ENCODE data around the gene ACBD4.

The ACBD4 gene

DNA sequence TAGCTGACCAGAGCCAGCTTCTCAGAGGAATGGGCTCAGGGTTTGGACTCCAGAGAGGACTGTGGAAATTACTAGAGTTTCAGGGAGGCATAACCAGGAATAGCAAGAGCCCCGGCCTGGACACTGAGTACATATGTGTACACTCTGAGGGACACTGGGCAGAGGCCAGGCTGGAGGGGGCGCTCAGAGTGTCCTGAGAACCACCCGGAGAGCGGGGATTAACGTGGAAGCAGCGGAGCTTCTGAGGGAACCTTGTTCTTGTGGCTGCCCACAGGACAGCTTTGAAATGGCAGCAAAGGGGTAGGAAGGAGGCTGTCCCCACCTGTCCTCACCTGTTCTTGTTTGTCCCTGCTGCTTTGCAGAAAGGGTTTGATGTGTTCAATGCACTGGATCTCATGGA lies 31.0 kb upstream of the ACBD4 start:
- DNase-seq (ENCODE audit: low read depth in 2 of 2) = no peak

DNA sequence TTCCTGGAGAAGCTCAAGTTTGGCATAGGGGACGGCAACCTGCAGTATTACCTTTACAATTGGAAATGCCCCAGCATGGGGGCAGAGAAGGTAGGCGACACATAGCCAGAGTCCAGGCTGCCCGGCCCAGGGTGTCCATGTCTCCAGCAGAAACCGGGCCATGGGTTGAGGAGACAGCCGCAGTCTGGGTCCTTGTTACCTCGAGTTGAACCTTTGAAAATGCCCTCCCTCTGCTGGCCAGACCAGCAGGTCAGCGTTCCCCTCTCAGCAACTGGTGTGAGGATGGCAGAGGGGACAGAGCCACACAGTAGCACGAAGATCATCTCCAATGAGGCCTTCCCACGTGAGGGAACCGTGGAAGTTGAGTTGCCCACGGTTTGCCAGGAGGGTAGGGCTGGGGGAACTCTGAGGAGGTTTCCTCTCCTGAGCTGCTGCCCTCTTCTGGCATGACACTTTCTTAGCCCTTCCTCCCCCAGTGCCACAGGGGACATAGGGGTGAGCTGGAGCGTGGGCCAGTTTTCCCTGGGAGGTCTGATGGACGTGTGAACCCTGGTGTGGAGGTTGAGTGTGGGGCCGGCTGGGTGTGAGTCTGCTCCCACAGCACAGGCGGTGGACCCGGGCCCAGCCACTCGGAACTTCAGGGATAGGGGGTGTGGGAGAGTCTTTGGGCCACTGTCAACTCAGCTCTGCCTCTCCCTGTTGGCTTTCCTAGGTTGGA lies 30.4 kb upstream of the ACBD4 start:
- no peak for DNase-seq (ENCODE audit: low read depth in 2 of 2)

DNA sequence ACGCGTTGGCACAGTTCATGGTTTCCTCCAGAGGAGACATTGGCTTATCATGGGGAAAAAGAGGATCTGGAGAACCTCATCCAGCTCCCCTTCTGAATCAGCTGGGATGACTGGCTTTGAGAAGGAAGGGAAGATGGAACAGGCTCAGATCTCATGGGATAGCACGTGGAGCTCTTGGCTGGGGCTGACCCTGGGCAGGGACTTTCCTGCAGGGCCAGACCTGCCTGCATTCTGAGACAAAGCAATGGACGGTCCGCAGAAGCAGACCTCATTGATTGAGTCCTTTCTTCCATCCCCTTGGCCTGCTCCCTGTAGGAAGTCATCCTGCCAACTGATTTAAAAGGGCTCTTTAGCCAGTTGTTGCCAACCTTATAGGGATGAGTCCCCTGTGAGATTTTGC lies 29.4 kb upstream of the ACBD4 start:
- no peak for DNase-seq (ENCODE audit: low read depth in 2 of 2)

GRCh38 chr17:45106582-45106981 lies 28.9 kb upstream of the ACBD4 start:
- DNase-seq (ENCODE audit: low read depth in 2 of 2) = no peak

DNA sequence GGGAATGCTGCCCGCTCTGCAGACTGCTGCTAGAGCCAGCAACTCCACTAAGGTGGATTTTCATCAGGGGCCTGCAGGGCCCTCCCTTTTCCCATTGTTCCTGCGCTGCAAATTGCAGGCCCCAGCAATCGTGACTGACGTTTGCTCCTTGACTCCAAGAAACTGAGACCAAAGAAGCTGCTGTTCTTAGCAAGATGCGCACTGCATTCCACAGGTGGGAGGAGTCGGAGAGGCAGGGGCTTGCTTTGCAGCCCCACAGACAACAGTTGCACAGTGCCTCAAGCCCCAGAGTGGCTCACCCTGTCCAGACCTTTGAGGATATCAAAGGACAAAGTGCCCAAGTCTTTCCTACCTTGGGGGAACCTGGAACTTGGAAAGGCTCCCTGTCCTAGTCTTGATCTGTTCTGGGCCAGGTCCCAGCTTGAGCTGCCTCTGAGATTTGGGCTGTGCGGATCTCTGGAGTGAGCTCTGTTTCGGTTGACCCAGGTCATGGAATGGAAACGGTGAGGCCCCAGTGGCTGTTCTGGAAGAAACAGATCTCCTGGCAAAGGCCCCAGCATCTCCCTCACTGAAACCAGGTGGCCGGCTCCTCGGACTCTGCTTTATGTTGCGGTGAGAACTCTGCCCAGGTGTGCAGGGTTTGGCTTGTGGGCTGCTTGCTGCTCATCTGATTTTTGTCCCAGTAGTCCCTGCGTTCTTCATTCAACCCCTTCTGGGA lies 28.0 kb upstream of the ACBD4 start:
- no peak for DNase-seq (ENCODE audit: low read depth in 2 of 2)

DNA sequence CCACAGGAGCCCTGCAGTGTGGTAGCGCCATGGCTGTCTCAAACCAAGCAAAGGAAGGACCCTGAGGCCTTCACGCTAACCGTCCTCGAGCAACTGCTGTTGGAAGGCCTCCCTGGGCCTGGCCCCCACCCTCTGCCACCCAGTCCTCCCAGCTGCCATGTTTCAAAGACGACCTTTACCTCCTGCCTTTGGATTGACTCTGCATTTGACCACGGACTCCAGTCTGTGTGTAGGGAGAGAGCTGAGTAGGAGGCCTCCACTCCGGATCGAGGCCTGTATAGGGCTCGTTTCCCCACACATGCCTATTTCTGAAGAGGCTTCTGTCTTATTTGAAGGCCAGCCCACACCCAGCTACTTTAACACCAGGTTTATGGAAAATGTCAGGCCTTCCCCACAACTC lies 27.4 kb upstream of the ACBD4 start:
- DNase-seq (ENCODE audit: low read depth in 2 of 2) = no peak

GRCh38 chr17:45108595-45109521 lies 26.6 kb upstream of the ACBD4 start:
- DNase-seq (ENCODE audit: low read depth in 2 of 2) = no peak

- DNase-seq (ENCODE audit: low read depth in 2 of 2) = no peak
These were observed 24.5 kb upstream of the ACBD4 start for GRCh38 chr17:45110676-45111611.

DNA sequence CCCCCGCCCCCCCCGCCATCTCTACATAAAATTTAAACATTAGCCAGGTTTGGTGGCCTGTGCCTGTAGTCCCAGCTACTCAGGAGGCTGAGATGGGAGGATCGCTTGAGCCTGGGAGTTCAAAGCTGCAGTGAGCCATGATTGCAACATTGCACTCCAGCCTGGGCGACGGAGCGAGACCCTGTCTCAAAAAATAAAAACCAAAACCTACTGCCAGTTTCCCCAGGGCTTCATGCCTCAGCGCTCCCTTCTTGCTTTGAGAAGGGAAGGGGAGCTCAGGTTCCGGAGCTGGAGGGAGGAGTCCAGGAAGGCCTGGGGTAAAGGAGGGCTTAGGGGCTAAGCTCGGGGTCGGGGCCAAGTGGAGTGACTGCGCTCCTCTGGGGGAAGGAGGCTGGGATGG lies 23.6 kb upstream of the ACBD4 start:
- DNase-seq (ENCODE audit: low read depth in 2 of 2) = no peak

GRCh38 chr17:45112559-45113423 lies 22.7 kb upstream of the ACBD4 start:
- no peak for DNase-seq (ENCODE audit: low read depth in 2 of 2)

DNA sequence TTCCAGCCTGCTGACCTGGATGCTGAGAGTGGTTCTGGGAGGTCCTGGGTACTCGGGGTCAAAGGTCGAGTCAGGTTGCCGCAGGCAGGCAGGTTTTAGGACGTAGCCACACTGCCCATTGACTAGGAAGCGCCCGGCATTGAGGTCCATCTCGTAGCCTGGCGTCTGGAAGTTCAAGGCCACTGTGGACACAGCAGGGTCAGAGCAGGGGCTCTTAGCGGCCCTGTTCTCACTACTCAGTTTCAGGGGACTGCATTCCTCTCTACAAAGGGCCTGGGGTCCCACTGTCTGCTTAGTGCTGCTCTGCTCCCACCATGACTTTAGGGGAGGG lies 22.1 kb upstream of the ACBD4 start:
- DNase-seq (ENCODE audit: low read depth in 2 of 2) = no peak

DNA sequence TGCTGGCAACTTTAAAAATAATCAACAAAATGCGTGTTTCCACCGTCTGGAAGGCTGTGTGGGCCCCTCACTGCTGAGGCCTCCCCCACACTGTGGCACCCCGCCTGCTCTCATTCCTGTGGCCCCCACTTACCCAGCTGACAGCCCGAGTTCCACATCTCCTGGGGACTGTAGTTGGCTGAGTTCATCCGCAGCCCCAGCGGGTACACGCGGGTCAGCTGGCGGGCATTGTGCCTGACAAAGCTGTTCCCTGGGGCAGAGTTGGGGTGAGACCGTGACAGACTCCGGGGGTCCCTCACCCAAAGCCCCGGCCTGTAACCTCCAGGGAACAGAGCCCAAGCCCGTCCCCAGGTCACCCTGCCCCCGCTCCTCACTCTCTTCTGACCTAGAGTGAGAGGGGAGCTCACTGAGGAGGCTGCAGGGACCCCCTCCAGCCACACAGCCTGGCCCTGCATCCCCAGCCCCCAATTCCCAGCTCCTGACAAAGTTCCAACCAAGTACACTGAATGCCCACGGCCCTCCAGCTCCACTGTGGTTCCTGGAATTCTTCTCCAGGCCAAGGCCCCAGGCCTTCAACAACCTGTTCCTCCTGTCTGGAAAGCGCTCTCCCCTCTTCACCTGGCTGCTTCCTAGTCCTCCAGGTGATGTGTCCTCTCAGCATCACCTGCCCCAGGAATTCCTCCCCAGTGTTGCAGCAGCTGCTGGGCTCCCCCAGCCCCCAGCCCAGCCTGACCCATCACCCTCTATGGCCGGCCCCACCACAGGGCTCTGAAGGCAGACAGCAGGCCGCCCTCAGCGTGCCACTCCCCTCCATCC lies 21.2 kb upstream of the ACBD4 start:
- DNase-seq (ENCODE audit: low read depth in 2 of 2) = no peak

DNA sequence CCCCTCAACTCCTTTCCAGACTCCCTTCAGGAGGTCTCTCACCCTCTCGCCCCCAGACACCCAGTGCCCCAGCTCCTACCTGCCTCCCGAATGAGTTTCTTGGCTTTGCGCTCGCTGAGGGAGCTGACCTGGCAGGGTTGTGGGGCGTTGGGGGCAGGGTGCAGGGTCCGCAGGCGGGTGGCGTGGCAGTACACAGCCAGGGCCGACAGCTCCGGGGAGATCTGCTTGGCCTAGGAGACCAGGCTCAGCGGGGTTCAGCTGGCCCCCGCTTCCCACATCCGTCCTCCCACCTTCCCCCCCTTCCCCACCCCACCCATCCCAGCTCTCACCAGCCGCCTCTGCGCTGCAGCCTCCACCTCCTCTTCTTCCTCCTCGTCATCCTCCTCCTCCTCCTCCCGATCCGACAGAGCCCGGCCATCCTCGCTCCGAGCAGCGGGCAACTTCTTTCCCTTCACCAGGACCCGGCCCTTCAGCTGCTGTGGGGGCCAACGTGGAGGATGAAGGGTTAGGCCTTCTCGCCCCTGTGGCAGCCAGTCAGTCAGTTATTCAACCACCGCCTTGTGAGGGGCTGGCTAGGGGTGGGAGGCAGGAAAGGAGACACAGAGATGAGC lies 20.4 kb upstream of the ACBD4 start:
- DNase-seq (ENCODE audit: low read depth in 2 of 2) = no peak

GRCh38 chr17:45115871-45116270 lies 19.6 kb upstream of the ACBD4 start:
- no peak for DNase-seq (ENCODE audit: low read depth in 2 of 2)

DNA sequence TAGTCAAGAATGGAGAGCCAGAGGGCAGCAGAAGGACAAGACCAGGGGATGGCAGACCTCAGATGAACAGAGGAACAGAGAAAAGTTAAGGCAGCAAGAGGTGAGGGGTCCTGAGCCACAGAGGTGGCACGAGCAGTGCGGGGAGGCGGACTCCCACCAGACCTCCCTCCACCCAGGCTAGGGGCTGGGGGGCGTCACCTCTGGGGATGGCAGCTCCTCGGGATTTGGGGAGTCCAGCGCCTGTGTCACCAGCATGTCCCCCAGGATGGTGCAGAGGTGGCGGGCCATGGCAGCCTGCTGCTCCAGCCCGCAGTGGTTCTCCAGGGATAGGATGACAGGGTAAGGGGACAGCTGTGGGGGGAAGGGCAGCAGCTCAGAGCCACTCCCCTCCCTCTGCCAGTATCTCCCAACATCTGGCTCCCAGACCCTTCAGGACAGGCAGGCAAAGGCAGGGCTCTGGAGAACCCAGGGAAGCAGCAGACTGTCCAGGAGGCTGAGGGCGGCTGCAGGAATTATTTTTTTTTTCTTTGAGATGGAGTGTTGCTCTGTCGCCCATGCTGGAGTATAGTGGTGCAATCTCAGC lies 19.0 kb upstream of the ACBD4 start:
- no peak for DNase-seq (ENCODE audit: low read depth in 2 of 2)

GRCh38 chr17:45117334-45117733 lies 18.2 kb upstream of the ACBD4 start:
- DNase-seq (ENCODE audit: low read depth in 2 of 2) = no peak

DNA sequence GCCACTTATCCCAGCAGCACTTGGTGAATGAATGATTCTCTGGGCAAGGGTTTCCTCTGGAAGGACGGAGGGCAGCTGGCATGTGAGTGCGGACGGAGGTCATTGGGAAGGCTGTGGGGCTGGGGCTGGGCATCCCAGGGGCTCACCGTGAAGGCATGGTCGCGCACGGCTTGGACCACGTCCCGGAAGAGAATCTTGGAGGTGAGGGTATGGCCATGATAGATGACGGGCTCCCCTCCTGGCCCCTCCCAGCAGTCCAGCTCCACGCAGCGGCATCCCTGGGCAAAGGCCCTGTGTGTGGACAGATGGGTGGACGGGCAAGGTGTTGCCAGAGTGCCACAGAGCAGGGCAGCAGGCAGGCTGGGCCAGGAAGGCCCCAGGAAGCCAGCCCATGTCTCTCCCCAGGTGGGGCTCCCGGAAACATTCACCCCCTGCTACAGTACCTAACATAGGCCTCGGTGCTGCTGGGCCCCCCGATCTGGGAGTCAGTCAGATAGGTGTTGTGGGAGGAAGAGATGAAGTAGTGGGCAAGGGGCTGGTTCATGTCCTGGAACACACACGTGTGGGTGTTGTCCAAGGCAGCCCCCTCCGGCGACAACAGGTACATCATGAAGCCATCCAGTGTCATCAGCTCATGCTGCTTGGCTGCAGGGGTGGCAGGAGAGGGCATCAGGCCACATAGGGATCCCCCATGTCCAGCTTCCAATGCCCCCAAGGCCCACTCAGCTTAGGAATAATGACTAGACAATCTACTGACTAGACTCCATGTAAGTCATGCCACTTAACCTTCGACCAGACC lies 17.4 kb upstream of the ACBD4 start:
- no peak for DNase-seq (ENCODE audit: low read depth in 2 of 2)

DNA sequence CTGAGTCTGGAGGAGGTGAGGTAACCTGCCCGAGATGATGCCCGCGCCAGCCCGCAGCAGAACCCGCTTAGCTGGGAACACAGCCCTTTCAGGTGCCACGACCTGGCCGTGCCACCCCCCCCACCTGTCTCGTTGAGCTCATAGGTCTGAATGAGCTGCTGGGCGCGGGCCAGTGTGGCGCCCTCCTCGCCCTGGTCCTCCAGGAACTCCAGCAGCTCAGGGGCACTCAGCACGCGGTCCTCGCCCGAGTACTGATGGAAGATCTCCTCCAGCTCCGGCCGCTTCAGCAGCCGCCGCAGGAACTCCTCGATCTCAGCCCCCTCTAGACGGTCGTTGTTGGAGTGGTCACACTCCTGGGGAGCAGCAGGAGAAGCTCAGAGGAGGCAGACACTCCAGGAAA lies 16.8 kb upstream of the ACBD4 start:
- DNase-seq (ENCODE audit: low read depth in 2 of 2) = no peak

Measured in stimulated activated CD8-positive, alpha-beta memory T cell treated with anti-CD3 and anti-CD28 coated beads, Interleukin-15, amount 100 ng/mL, for 48 hours (primary cell).